ENCODE results near the gene RNF220.

Gene RNF220

GRCh38 chr1:44642925-44643324, 237.9 kb downstream of the RNF220 start:
- H3K27ac ChIP-seq: no peak overlapping the region
- TF ChIP-seq CTCF (conservative IDR thresholded peaks at IDR 0.05): no peak

- no peak overlapping the region for H3K27ac ChIP-seq
- TF ChIP-seq CTCF (conservative IDR thresholded peaks at IDR 0.05): no peak
Observed at GRCh38 chr1:44643721-44644334, 238.8 kb downstream of the RNF220 start.

GRCh38 chr1:44644806-44645205, 239.8 kb downstream of the RNF220 start:
- no peak overlapping the region for H3K27ac ChIP-seq
- no peak for TF ChIP-seq CTCF (conservative IDR thresholded peaks at IDR 0.05)

- no peak overlapping the region for H3K27ac ChIP-seq
- TF ChIP-seq CTCF (conservative IDR thresholded peaks at IDR 0.05): no peak
Observed at GRCh38 chr1:44645476-44646244, 240.6 kb downstream of the RNF220 start.

GRCh38 chr1:44646261-44647110, 241.4 kb downstream of the RNF220 start:
- TF ChIP-seq CTCF (conservative IDR thresholded peaks at IDR 0.05): no peak

GRCh38 chr1:44647896-44648295, 242.8 kb downstream of the RNF220 start:
- TF ChIP-seq CTCF (conservative IDR thresholded peaks at IDR 0.05): no peak
- no peak overlapping the region for H3K27ac ChIP-seq

More at GRCh38 chr1:44646261-44647110, 241.4 kb downstream of the RNF220 start:
- H3K27ac ChIP-seq: no peak overlapping the region

Data from VCaP (cell line).